Midbrain (tissue), 1 donor: ENCODE data around the gene GGCX.
A peak's percentile ranks its signal among the peaks of the same experiment; 100 is the strongest.
"Not testable (repeated sequence)": the region's sequence is repeated elsewhere in the genome, so short reads cannot be mapped to it uniquely, and the experiment has no call there.

Experiments
- DNase-seq: peaks from one replicate; lab custom pipeline; 2025; lab: John Stamatoyannopoulos, UW

Gene GGCX

GRCh38 chr2:85575739-85576138 lies 14.4 kb upstream of the GGCX start:
- no peak for DNase-seq

- DNase-seq: no peak
Measured at GRCh38 chr2:85566265-85566664, 5.0 kb upstream of the GGCX start.

GRCh38 chr2:85564144-85564563 lies 2.9 kb upstream of the GGCX start:
- DNase-seq: no peak

GRCh38 chr2:85560812-85561279 lies 447 bp downstream of the GGCX start:
- DNase-seq: no peak

GRCh38 chr2:85560403-85560726 lies 928 bp downstream of the GGCX start:
- DNase-seq: not testable (repeated sequence)

- no peak for DNase-seq
Measured at GRCh38 chr2:85558160-85558559, 3.1 kb downstream of the GGCX start.

- no peak for DNase-seq
Measured at GRCh38 chr2:85557130-85557529, 4.2 kb downstream of the GGCX start.

- DNase-seq: no peak
Measured at GRCh38 chr2:85554980-85555612, 6.2 kb downstream of the GGCX start.

GRCh38 chr2:85553184-85553583 lies 8.1 kb downstream of the GGCX start:
- DNase-seq: no peak

- DNase-seq: peak; percentile 83
Measured at GRCh38 chr2:85551698-85552678, 9.3 kb downstream of the GGCX start.

GRCh38 chr2:85550486-85550885 lies 10.8 kb downstream of the GGCX start:
- no peak for DNase-seq

- DNase-seq: no peak
Measured at GRCh38 chr2:85549826-85550225, 11.5 kb downstream of the GGCX start.

- no peak for DNase-seq
Measured at GRCh38 chr2:85549095-85549494, 12.2 kb downstream of the GGCX start.

- DNase-seq: no peak
Measured at GRCh38 chr2:85548608-85548900, 12.7 kb downstream of the GGCX start.

GRCh38 chr2:85547859-85548607 lies 13.3 kb downstream of the GGCX start:
- no peak for DNase-seq

- DNase-seq: no peak
Measured at GRCh38 chr2:85547089-85547858, 14.0 kb downstream of the GGCX start.

- DNase-seq: no peak
Measured at GRCh38 chr2:85545780-85546240, 15.5 kb downstream of the GGCX start.

GRCh38 chr2:85544915-85545779 lies 16.1 kb downstream of the GGCX start:
- DNase-seq: not testable (repeated sequence)

GRCh38 chr2:85544254-85544691 lies 17.0 kb downstream of the GGCX start:
- DNase-seq: not testable (repeated sequence)

- DNase-seq: no peak
Measured at GRCh38 chr2:85542777-85543176, 18.5 kb downstream of the GGCX start.
